H1 (cell line): ENCODE data around the gene CAMTA2. TPM values are rescaled to one million over a fixed set of nuclear protein-coding genes. Genes with fewer than 3 reads are reported as not detected.

ENCODE experiments used
- CTCF ChIA-PET: fragments of 300-600 bp; sonication (Branson Sonifier 250); formaldehyde crosslinking; loops from one replicate; lab custom pipeline; 2021; ENCODE audit not compliant: partially characterized antibody; lab: Charles Lee
- POLR2A ChIA-PET: fragments of 300-600 bp; sonication (Branson Sonifier 250); formaldehyde crosslinking; loops from one replicate; lab custom pipeline; 2021; ENCODE audit warnings: inconsistent platforms; ENCODE audit not compliant: partially characterized antibody; lab: Charles Lee
- DNase-seq, 2 experiments: peaks; one replicate each; pipeline versions ENCODE4 v3.0.0 to v3.0.0-alpha.2; 2010 to 2022; ENCODE audit warnings: low spot score in 2 of 2, low read depth in 1 of 2, mixed read lengths in 1 of 2
- FAIRE-seq: peaks from 2 replicates; lab custom pipeline; 2011; peaks lifted over from hg19 to GRCh38; lab: Jason Lieb, UNC
- H2AFZ ChIP-seq: 2 replicates; pipeline ENCODE4 v1.8.1; 2012; ENCODE audit warnings: low read length, inconsistent platforms
- H2AK5ac ChIP-seq: 2 replicates; pipeline ENCODE4 v1.6.1; 2013; ENCODE audit warnings: low read depth, low read length
- H2BK120ac ChIP-seq: replicated peaks from 2 replicates; pipeline ENCODE3; 2013; ENCODE audit warnings: low read depth, low read length, inconsistent platforms
- H2BK12ac ChIP-seq: 2 replicates; pipeline ENCODE4 v1.6.1; 2013; ENCODE audit warnings: low read depth, low read length
- H2BK15ac ChIP-seq: 2 replicates; pipeline ENCODE4 v1.6.1; 2013; ENCODE audit warnings: low read length
- H2BK20ac ChIP-seq: 2 replicates; pipeline ENCODE4 v1.6.1; 2013; ENCODE audit warnings: low read length
- H2BK5ac ChIP-seq: 2 replicates; pipeline ENCODE4 v1.6.1; 2013; ENCODE audit warnings: low read depth, low read length
- H3K14ac ChIP-seq: 2 replicates; pipeline ENCODE4 v1.6.1; 2013; ENCODE audit warnings: inconsistent platforms; ENCODE audit not compliant: insufficient read length
- H3K18ac ChIP-seq: 2 replicates; pipeline ENCODE4 v1.6.1; 2013; ENCODE audit warnings: low read length; ENCODE audit errors: extremely low read depth
- H3K23ac ChIP-seq: 2 replicates; pipeline ENCODE4 v1.6.1; 2013; ENCODE audit warnings: inconsistent platforms; ENCODE audit not compliant: insufficient read length
- H3K23me2 ChIP-seq: 2 replicates; pipeline ENCODE4 v1.6.1; 2013; ENCODE audit warnings: low read depth, low read length
- H3K27ac ChIP-seq: 2 replicates; pipeline ENCODE4 v1.6.1; 2011; ENCODE audit warnings: low read depth, low read length, inconsistent platforms
- H3K27me3 ChIP-seq, 4 experiments: replicated peaks in 1 of 4; 1 replicate in 1 of 4; 2 replicates in 3 of 4; pipeline versions ENCODE4 v1.6.1 to v1.8.1; 2011 to 2013; ENCODE audit warnings: low read length in 3 of 4, mild to moderate bottlenecking in 3 of 4, inconsistent platforms in 2 of 4, mixed read lengths in 2 of 4, moderate library complexity in 1 of 4; ENCODE audit not compliant: control insufficient read depth in 3 of 4, insufficient read depth in 3 of 4; ENCODE audit errors: extremely low read depth in 1 of 4
- H3K36me3 ChIP-seq, 4 experiments: 2 replicates each; pipeline versions ENCODE4 v1.6.1 to v1.8.1; 2011 to 2013; ENCODE audit warnings: mild to moderate bottlenecking in 4 of 4, low read length in 3 of 4, moderate library complexity in 2 of 4, control low read depth in 1 of 4, inconsistent platforms in 1 of 4; ENCODE audit not compliant: insufficient read depth in 4 of 4, control insufficient read depth in 2 of 4
- H3K4ac ChIP-seq: replicated peaks from 2 replicates; pipeline ENCODE3; 2013; ENCODE audit warnings: low read length, low read depth, mixed read lengths, inconsistent platforms; ENCODE audit not compliant: insufficient read length
- H3K4me1 ChIP-seq, 4 experiments: replicated peaks in 1 of 4; 1 replicate in 1 of 4; 2 replicates in 3 of 4; pipeline versions ENCODE4 v1.6.1 to v1.8.1; 2011 to 2013; ENCODE audit warnings: low read length in 3 of 4, inconsistent platforms in 2 of 4, mixed read lengths in 1 of 4; ENCODE audit not compliant: insufficient read depth in 4 of 4, control insufficient read depth in 3 of 4
- H3K4me2 ChIP-seq, 2 experiments: 2 replicates each; pipeline versions ENCODE4 v1.6.1 to v1.8.1; 2011 to 2013; ENCODE audit warnings: low read depth in 2 of 2, low read length in 2 of 2, control low read depth in 1 of 2, inconsistent platforms in 1 of 2, mild to moderate bottlenecking in 1 of 2; ENCODE audit not compliant: insufficient read depth in 1 of 2
- H3K4me3 ChIP-seq, 4 experiments: fragments of 200-600, 300-600 bp in 1 of 4; sonication (generic), shearing (Covaris generic), sonication (Bioruptor Twin) in 1 of 4; 2 replicates each; pipeline versions ENCODE4 v1.5.1 to v1.8.1; 2011 to 2016; ENCODE audit warnings: low read length in 4 of 4, low read depth in 3 of 4, control low read depth in 2 of 4, inconsistent platforms in 2 of 4, mild to moderate bottlenecking in 2 of 4, mixed read lengths in 1 of 4, moderate library complexity in 1 of 4; ENCODE audit not compliant: insufficient read depth in 2 of 4; ENCODE audit errors: extremely low read depth in 1 of 4
- H3K56ac ChIP-seq: replicated peaks from 2 replicates; pipeline ENCODE3; 2013; ENCODE audit warnings: low read depth, mild to moderate bottlenecking, mixed read lengths, low read length, inconsistent platforms; ENCODE audit not compliant: insufficient read length
- H3K79me1 ChIP-seq: 2 replicates; pipeline ENCODE4 v1.6.1; 2013; ENCODE audit warnings: low read depth, low read length, control low read depth
- H3K79me2 ChIP-seq, 2 experiments: 2 replicates each; pipeline versions ENCODE4 v1.6.1 to v1.8.1; 2012 to 2013; ENCODE audit warnings: low read length in 2 of 2, mild to moderate bottlenecking in 2 of 2, inconsistent platforms in 1 of 2; ENCODE audit not compliant: insufficient read depth in 2 of 2, control insufficient read depth in 1 of 2
- H3K9ac ChIP-seq, 4 experiments: replicated peaks in 1 of 4; 1 replicate in 1 of 4; 2 replicates in 3 of 4; pipeline versions ENCODE4 v1.6.1 to v1.8.1; 2011 to 2013; ENCODE audit warnings: low read depth in 3 of 4, low read length in 3 of 4, control low read depth in 2 of 4, mild to moderate bottlenecking in 2 of 4, moderate library complexity in 2 of 4, inconsistent platforms in 1 of 4; ENCODE audit errors: extremely low read depth in 1 of 4
- H3K9me3 ChIP-seq, 2 experiments: 2 replicates each; pipeline versions ENCODE4 v1.6.1 to v1.8.1; 2012 to 2013; ENCODE audit warnings: mild to moderate bottlenecking in 2 of 2, moderate library complexity in 2 of 2, control low read depth in 1 of 2, inconsistent platforms in 1 of 2, low read depth in 1 of 2, low read length in 1 of 2, mixed read lengths in 1 of 2; ENCODE audit not compliant: insufficient read depth in 2 of 2
- H4K20me1 ChIP-seq, 2 experiments: replicated peaks in 1 of 2; 2 replicates each; pipeline versions ENCODE3 to v1.8.1; 2011 to 2013; ENCODE audit warnings: inconsistent platforms in 2 of 2, low read length in 2 of 2, mild to moderate bottlenecking in 1 of 2; ENCODE audit not compliant: insufficient read depth in 2 of 2, control insufficient read depth in 1 of 2
- H4K5ac ChIP-seq: 2 replicates; pipeline ENCODE4 v1.6.1; 2013; ENCODE audit warnings: low read length, low read depth, mixed read lengths, inconsistent platforms; ENCODE audit not compliant: insufficient read length
- H4K8ac ChIP-seq: 2 replicates; pipeline ENCODE4 v1.8.0; 2013; ENCODE audit warnings: mild to moderate bottlenecking, moderate library complexity, low read length, inconsistent platforms; ENCODE audit not compliant: insufficient read depth; ENCODE audit errors: extremely low read depth
- H4K91ac ChIP-seq: replicated peaks from 2 replicates; pipeline ENCODE3; 2013; ENCODE audit warnings: low read length, mixed read lengths, inconsistent platforms; ENCODE audit not compliant: insufficient read length
- BRCA1 ChIP-seq: IDR thresholded peaks from 2 replicates; pipeline ENCODE4 v1.6.1; 2012; ENCODE audit warnings: low read depth, low read length, improper control_type of control experiment
- EGR1 ChIP-seq: IDR thresholded peaks from 2 replicates; pipeline ENCODE4 v1.6.1; 2011; ENCODE audit warnings: low read depth, low read length, borderline replicate concordance
- EP300 ChIP-seq, 2 experiments: IDR thresholded peaks; 1 replicate in 1 of 2; 2 replicates in 1 of 2; pipeline ENCODE4 v1.6.1; 2011 to 2012; ENCODE audit warnings: low read depth in 2 of 2, low read length in 2 of 2, mild to moderate bottlenecking in 2 of 2, borderline replicate concordance in 1 of 2, inconsistent platforms in 1 of 2, moderate library complexity in 1 of 2
- JUND ChIP-seq: IDR thresholded peaks from 2 replicates; pipeline ENCODE4 v1.6.1; 2011; ENCODE audit warnings: mild to moderate bottlenecking, improper control_type of control experiment, low read length
- NRF1 ChIP-seq: IDR thresholded peaks from 2 replicates; pipeline ENCODE4 v1.6.1; 2011; ENCODE audit warnings: mild to moderate bottlenecking, low read depth, low read length, improper control_type of control experiment
- POLR2A ChIP-seq, 2 experiments: IDR thresholded peaks; 1 replicate in 1 of 2; 2 replicates in 1 of 2; pipeline ENCODE4 v1.6.1; 2011; ENCODE audit warnings: low read depth in 2 of 2, low read length in 2 of 2, mild to moderate bottlenecking in 2 of 2; ENCODE audit errors: control extremely low read depth in 1 of 2
- SP4 ChIP-seq: IDR thresholded peaks from 2 replicates; pipeline ENCODE4 v1.6.1; 2012; ENCODE audit warnings: low read length, inconsistent platforms
- TEAD4 ChIP-seq: IDR thresholded peaks from 2 replicates; pipeline ENCODE4 v1.6.1; 2012; ENCODE audit warnings: low read depth, low read length, inconsistent platforms, mixed read lengths
- WGBS, 2 experiments: shearing (Covaris generic) in 1 of 2; methylation state at CpG; one replicate each; pipeline versions ENCODE4 v1.1.6 to v1.1.7; 2013 to 2015; ENCODE audit warnings: low lambda C conversion rate in 2 of 2, mixed read lengths in 2 of 2, inconsistent platforms in 1 of 2, low coverage in 1 of 2, missing lambda C conversion rate in 1 of 2; ENCODE audit not compliant: insufficient replicate concordance in 2 of 2, insufficient coverage in 1 of 2, insufficient read length in 1 of 2; ENCODE audit errors: extremely low coverage in 1 of 2, missing lambda C conversion rate in 1 of 2; 5-methylcytosine and 5-hydroxymethylcytosine counted together
- polyA plus RNA-seq, 7 experiments: library from polyadenylated mRNA; depleted of rRNA in 3 of 7; stranded (reverse) in 5 of 7; unstranded in 2 of 7; fragments of >200 nt in 5 of 7; fragments of 200-250 nt in 2 of 7; gene quantifications; 1 replicate in 5 of 7; 2 replicates in 1 of 7; 4 replicates in 1 of 7; pipeline versions ENCODE4 v1.2.1 to v1.2.3, GENCODE V29; 2011 to 2013; ENCODE audit warnings: missing spikeins in 2 of 7, mixed read lengths in 2 of 7
- total RNA-seq: library from RNA; stranded (reverse); fragmentation: NEBNext Ultra II Directional; extraction: Animal tissue kit (Norgen Biotek cat#: 25700); gene quantifications from 2 replicates; pipeline ENCODE4 v1.2.1, GENCODE V29; 2021
- TF ChIP-seq, protein P1 (sequence below): IDR thresholded peaks from 2 replicates; pipeline ENCODE4 v1.6.1; 2012; ENCODE audit warnings: low read length, inconsistent platforms

CAMTA2 gene
- total and polyA plus RNA-seq, 2 of the 8 experiments (the other 6 are each of a cell fraction or from before 2014, with no cell fraction given): 5.5 to 12.0 TPM

- peaks cover 8 to 42% (median 28%) of the 10 kb centered on the region in 4 experiments for H3K36me3 ChIP-seq
- no peak for FAIRE-seq
Observed at GRCh38 chr17:4946312-4946976, 41.0 kb downstream of the CAMTA2 start.

More at GRCh38 chr17:4946312-4946976, 41.0 kb downstream of the CAMTA2 start:
- Histone ChIP-seq H3K14ac (no peak overlapping the region), H2BK12ac (no peak overlapping the region), H3K4ac (no peak overlapping the region), H2AK5ac (no peak overlapping the region), H3K4me2 (peak overlapping the region; percentile 67 to 95), H3K79me1 (peaks cover 2% of the 10 kb centered on the region; the same call in 1 of the 2 replicates), H3K27me3 (no peaks in the 10 kb centered on the region), H3K23ac (no peak overlapping the region), H3K27ac (peak overlapping the region; percentile 67), H2BK15ac (no peak overlapping the region), H4K91ac (no peak overlapping the region), H2BK5ac (no peak overlapping the region), H3K4me1 (peaks cover 4 to 12% (median 7%) of the 10 kb centered on the region in 4 experiments), H4K8ac (no peak overlapping the region), H3K4me3 (peak overlapping the region; percentile 73 to 97 (median 81)), H4K20me1 (peaks cover 16 to 23% of the 10 kb centered on the region in 2 experiments), H3K9me3 (no peaks in the 10 kb centered on the region), H3K56ac (no peak overlapping the region), H2AFZ (no peak overlapping the region), H3K23me2 (peaks cover 18% of the 10 kb centered on the region), H3K18ac (no peak overlapping the region), H2BK20ac (no peak overlapping the region), H4K5ac (no peak overlapping the region), H2BK120ac (no peak overlapping the region), H3K79me2 (peaks cover 8 to 50% of the 10 kb centered on the region in 2 experiments), H3K9ac (peak overlapping the region; percentile 46 to 78 (median 63))
- CTCF ChIA-PET: interaction anchor here (0.7 to 1.5 kb wide), 3 partner anchors 11 to 37 kb away, joined by 3 to 5 read pairs (median 4); no protein-coding TSS in a partner anchor
- DNase-seq: no peak
- POLR2A ChIA-PET: interaction anchor here (1.0 to 32.4 kb wide), 18 partner anchors 1 to 242 kb away, joined by 3 to 987 read pairs (median 10); partner anchors contain the start of genes C17orf107, CAMTA2, ENO3 and GP1BA
- 77% methylated on average over 16 of the region's 16 CpGs; no CpG with 5 or more reads in 1 of the 2 experiments for WGBS, 2 experiments
- TF ChIP-seq TEAD4 (no peak), EGR1 (no peak), POLR2A (IDR thresholded peaks at IDR 0.05; ENCODE audit: control extremely low read depth in 1 of 2, low read depth in 2 of 2, low read length in 2 of 2) (peak in 1 of 2 experiments; percentile 32; a peak in 1 of 3 replicates), JUND (no peak), EP300 (IDR thresholded peaks at IDR 0.05; ENCODE audit: borderline replicate concordance in 1 of 2, low read depth in 2 of 2, low read length in 2 of 2) (no peak), BRCA1 (no peak), NRF1 (no peak), SP4 (0 out of 2 replicates have a peak, but pooled peaks have one; percentile 11)
- TF ChIP-seq, protein P1, sequence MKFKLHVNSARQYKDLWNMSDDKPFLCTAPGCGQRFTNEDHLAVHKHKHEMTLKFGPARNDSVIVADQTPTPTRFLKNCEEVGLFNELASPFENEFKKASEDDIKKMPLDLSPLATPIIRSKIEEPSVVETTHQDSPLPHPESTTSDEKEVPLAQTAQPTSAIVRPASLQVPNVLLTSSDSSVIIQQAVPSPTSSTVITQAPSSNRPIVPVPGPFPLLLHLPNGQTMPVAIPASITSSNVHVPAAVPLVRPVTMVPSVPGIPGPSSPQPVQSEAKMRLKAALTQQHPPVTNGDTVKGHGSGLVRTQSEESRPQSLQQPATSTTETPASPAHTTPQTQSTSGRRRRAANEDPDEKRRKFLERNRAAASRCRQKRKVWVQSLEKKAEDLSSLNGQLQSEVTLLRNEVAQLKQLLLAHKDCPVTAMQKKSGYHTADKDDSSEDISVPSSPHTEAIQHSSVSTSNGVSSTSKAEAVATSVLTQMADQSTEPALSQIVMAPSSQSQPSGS: 0 out of 2 replicates have a peak, but pooled peaks have one; percentile 14
